Measurements from ENCODE around the gene SLF2. TPM values are rescaled to one million over a fixed set of nuclear protein-coding genes. Genes with fewer than 3 reads are reported as not detected.
"Not testable (repeated sequence)": the region's sequence is repeated elsewhere in the genome, so short reads cannot be mapped to it uniquely, and the experiment has no call there.

The SLF2 gene
- total RNA-seq, 1 donor = 17.0 TPM

GRCh38 chr10:100972115-100972903, 59.5 kb downstream of the SLF2 start:
- H3K9me3 ChIP-seq (ENCODE audit: low read depth, low read length) = no peaks in the 10 kb centered on the region

GRCh38 chr10:100972904-100973535, 60.3 kb downstream of the SLF2 start:
- H3K9me3 ChIP-seq (ENCODE audit: low read depth, low read length) = no peaks in the 10 kb centered on the region

More at GRCh38 chr10:100972115-100972903, 59.5 kb downstream of the SLF2 start:
- H3K27me3 ChIP-seq (ENCODE audit: insufficient read depth, low read length) = no peaks in the 10 kb centered on the region
- H3K4me3 ChIP-seq (ENCODE audit: low read length) = no peak overlapping the region
- H3K4me1 ChIP-seq (ENCODE audit: insufficient read depth, low read length) = peaks cover 14% of the 10 kb centered on the region

GRCh38 chr10:100975397-100975796, 62.6 kb downstream of the SLF2 start:
- not testable (repeated sequence) for H3K4me3 ChIP-seq (ENCODE audit: low read length); H3K27me3 ChIP-seq (ENCODE audit: insufficient read depth, low read length); H3K4me1 ChIP-seq (ENCODE audit: insufficient read depth, low read length); H3K9me3 ChIP-seq (ENCODE audit: low read depth, low read length)

More at GRCh38 chr10:100972904-100973535, 60.3 kb downstream of the SLF2 start:
- no peak overlapping the region for H3K4me3 ChIP-seq (ENCODE audit: low read length)
- H3K27me3 ChIP-seq (ENCODE audit: insufficient read depth, low read length) = no peaks in the 10 kb centered on the region
- H3K4me1 ChIP-seq (ENCODE audit: insufficient read depth, low read length) = peaks cover 14% of the 10 kb centered on the region

GRCh38 chr10:100976906-100977305, 64.1 kb downstream of the SLF2 start:
- H3K27me3 ChIP-seq (ENCODE audit: insufficient read depth, low read length) = no peaks in the 10 kb centered on the region
- H3K4me1 ChIP-seq (ENCODE audit: insufficient read depth, low read length) = no peaks in the 10 kb centered on the region
- H3K4me3 ChIP-seq (ENCODE audit: low read length) = no peak overlapping the region
- no peaks in the 10 kb centered on the region for H3K9me3 ChIP-seq (ENCODE audit: low read depth, low read length)

GRCh38 chr10:100977436-100977835, 64.7 kb downstream of the SLF2 start:
- no peaks in the 10 kb centered on the region for H3K27me3 ChIP-seq (ENCODE audit: insufficient read depth, low read length)
- no peak overlapping the region for H3K4me3 ChIP-seq (ENCODE audit: low read length)
- H3K9me3 ChIP-seq (ENCODE audit: low read depth, low read length) = no peaks in the 10 kb centered on the region
- H3K4me1 ChIP-seq (ENCODE audit: insufficient read depth, low read length) = no peaks in the 10 kb centered on the region

GRCh38 chr10:100978121-100978900, 65.5 kb downstream of the SLF2 start:
- Histone ChIP-seq H3K27me3 (ENCODE audit: insufficient read depth, low read length) (no peaks in the 10 kb centered on the region), H3K4me1 (ENCODE audit: insufficient read depth, low read length) (no peaks in the 10 kb centered on the region), H3K9me3 (ENCODE audit: low read depth, low read length) (no peaks in the 10 kb centered on the region), H3K4me3 (ENCODE audit: low read length) (no peak overlapping the region)

- Histone ChIP-seq H3K4me3 (ENCODE audit: low read length) (no peak overlapping the region), H3K27me3 (ENCODE audit: insufficient read depth, low read length) (no peaks in the 10 kb centered on the region), H3K9me3 (ENCODE audit: low read depth, low read length) (no peaks in the 10 kb centered on the region), H3K4me1 (ENCODE audit: insufficient read depth, low read length) (no peaks in the 10 kb centered on the region)
Observed at GRCh38 chr10:100978901-100979195, 66.1 kb downstream of the SLF2 start.

- H3K4me3 ChIP-seq (ENCODE audit: low read length) = no peak overlapping the region
- no peaks in the 10 kb centered on the region for H3K27me3 ChIP-seq (ENCODE audit: insufficient read depth, low read length)
- no peaks in the 10 kb centered on the region for H3K4me1 ChIP-seq (ENCODE audit: insufficient read depth, low read length)
- no peaks in the 10 kb centered on the region for H3K9me3 ChIP-seq (ENCODE audit: low read depth, low read length)
Observed at GRCh38 chr10:100979791-100980272, 67.1 kb downstream of the SLF2 start.

GRCh38 chr10:100980311-100980710, 67.5 kb downstream of the SLF2 start:
- Histone ChIP-seq H3K4me3 (ENCODE audit: low read length) (no peak overlapping the region), H3K4me1 (ENCODE audit: insufficient read depth, low read length) (no peaks in the 10 kb centered on the region), H3K9me3 (ENCODE audit: low read depth, low read length) (no peaks in the 10 kb centered on the region), H3K27me3 (ENCODE audit: insufficient read depth, low read length) (no peaks in the 10 kb centered on the region)

- H3K27me3 ChIP-seq (ENCODE audit: insufficient read depth, low read length) = no peaks in the 10 kb centered on the region
- no peaks in the 10 kb centered on the region for H3K9me3 ChIP-seq (ENCODE audit: low read depth, low read length)
- H3K4me1 ChIP-seq (ENCODE audit: insufficient read depth, low read length) = no peaks in the 10 kb centered on the region
- H3K4me3 ChIP-seq (ENCODE audit: low read length) = no peak overlapping the region
Observed at GRCh38 chr10:100980711-100981110, 67.9 kb downstream of the SLF2 start.

- Histone ChIP-seq H3K9me3 (ENCODE audit: low read depth, low read length) (no peaks in the 10 kb centered on the region), H3K4me3 (ENCODE audit: low read length) (no peak overlapping the region), H3K27me3 (ENCODE audit: insufficient read depth, low read length) (no peaks in the 10 kb centered on the region), H3K4me1 (ENCODE audit: insufficient read depth, low read length) (peaks cover under 1% of the 10 kb centered on the region)
Observed at GRCh38 chr10:100981178-100981772, 68.5 kb downstream of the SLF2 start.

GRCh38 chr10:100982916-100983830, 70.4 kb downstream of the SLF2 start:
- Histone ChIP-seq H3K27me3 (ENCODE audit: insufficient read depth, low read length) (no peaks in the 10 kb centered on the region), H3K9me3 (ENCODE audit: low read depth, low read length) (no peaks in the 10 kb centered on the region), H3K4me3 (ENCODE audit: low read length) (no peak overlapping the region), H3K4me1 (ENCODE audit: insufficient read depth, low read length) (peaks cover 15% of the 10 kb centered on the region)

- Histone ChIP-seq H3K4me3 (ENCODE audit: low read length) (no peak overlapping the region), H3K9me3 (ENCODE audit: low read depth, low read length) (no peaks in the 10 kb centered on the region), H3K4me1 (ENCODE audit: insufficient read depth, low read length) (peaks cover 22% of the 10 kb centered on the region), H3K27me3 (ENCODE audit: insufficient read depth, low read length) (no peaks in the 10 kb centered on the region)
Observed at GRCh38 chr10:100983868-100984671, 71.3 kb downstream of the SLF2 start.
